AG04450 (cell line): ENCODE results near the gene TSFM. TPM values are rescaled to one million over a fixed set of nuclear protein-coding genes. Genes with fewer than 3 reads are reported as not detected.

Experiments used
- CTCF ChIA-PET: fragments of 300-600, 350-600 bp; formaldehyde crosslinking; extraction: SDS; loops from one replicate; lab custom pipeline; 2022; ENCODE audit warnings: antibody characterized with exemption, inconsistent platforms; lab: Charles Lee
- POLR2A ChIA-PET: fragments of 350-600 bp; formaldehyde crosslinking; extraction: SDS; loops from one replicate; lab custom pipeline; 2021; ENCODE audit warnings: antibody characterized with exemption, inconsistent platforms; lab: Yijun Ruan, JAX
- DNase-seq: peaks from one replicate; pipeline ENCODE4 v3.0.0-alpha.2; 2011; ENCODE audit warnings: low read depth, low spot score
- H3K27ac ChIP-seq: one replicate; pipeline ENCODE4 v1.5.1; 2012; ENCODE audit warnings: low read depth, low read length, control low read depth
- H3K27me3 ChIP-seq: one replicate; pipeline ENCODE4 v1.6.0; 2012; ENCODE audit warnings: low read length; ENCODE audit not compliant: control insufficient read depth, insufficient read depth
- H3K4me3 ChIP-seq: 2 replicates; pipeline ENCODE4 v1.5.1; 2011; ENCODE audit warnings: mild to moderate bottlenecking, low read depth, low read length, control low read depth
- H3K9me3 ChIP-seq: 2 replicates; pipeline ENCODE4 v1.5.1; 2012; ENCODE audit warnings: low read length; ENCODE audit not compliant: control insufficient read depth, insufficient read depth
- polyA plus RNA-seq: library from polyadenylated mRNA; depleted of rRNA; stranded (reverse); fragments of >200 nt; gene quantifications from 2 replicates; pipeline ENCODE4 v1.2.3, GENCODE V29; 2011
- TF ChIP-seq, protein P1 (sequence below): IDR thresholded peaks from 2 replicates; pipeline ENCODE4 v1.5.1; 2011; ENCODE audit warnings: low read depth, low read length, control low read depth, inconsistent platforms

Gene TSFM
- polyA plus RNA-seq, 1 experiment = 22.3 TPM

DNA sequence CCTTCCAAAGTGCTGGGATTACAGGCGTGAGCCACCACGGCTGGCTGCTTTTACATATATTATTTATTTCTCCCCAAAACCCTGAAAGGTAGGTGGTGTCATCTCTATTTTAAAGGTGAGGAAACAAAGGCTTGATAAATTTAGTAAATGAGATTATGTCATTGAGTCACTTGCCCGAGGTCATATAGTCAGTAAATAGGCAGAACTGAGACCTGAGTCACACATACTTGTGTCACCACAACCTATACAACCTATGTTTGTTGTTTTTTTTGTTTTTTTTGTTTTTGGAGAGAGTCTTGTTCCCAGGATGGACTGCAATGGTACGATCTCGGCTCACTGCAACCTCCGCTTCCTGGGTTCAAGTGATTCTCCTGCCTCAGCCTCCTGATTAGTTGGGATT lies 12.8 kb downstream of the TSFM start:
- H3K4me3 ChIP-seq = no peak overlapping the region
- no peaks in the 10 kb centered on the region for H3K9me3 ChIP-seq
- H3K27me3 ChIP-seq = no peaks in the 10 kb centered on the region
- CTCF ChIA-PET = interaction anchor here (0.6 kb wide), 1 partner anchor 10 kb away, joined by 6 read pairs; no protein-coding TSS in a partner anchor
- POLR2A ChIA-PET = no interaction called here
- DNase-seq = no peak
- H3K27ac ChIP-seq = no peak overlapping the region
- TF ChIP-seq, protein P1, sequence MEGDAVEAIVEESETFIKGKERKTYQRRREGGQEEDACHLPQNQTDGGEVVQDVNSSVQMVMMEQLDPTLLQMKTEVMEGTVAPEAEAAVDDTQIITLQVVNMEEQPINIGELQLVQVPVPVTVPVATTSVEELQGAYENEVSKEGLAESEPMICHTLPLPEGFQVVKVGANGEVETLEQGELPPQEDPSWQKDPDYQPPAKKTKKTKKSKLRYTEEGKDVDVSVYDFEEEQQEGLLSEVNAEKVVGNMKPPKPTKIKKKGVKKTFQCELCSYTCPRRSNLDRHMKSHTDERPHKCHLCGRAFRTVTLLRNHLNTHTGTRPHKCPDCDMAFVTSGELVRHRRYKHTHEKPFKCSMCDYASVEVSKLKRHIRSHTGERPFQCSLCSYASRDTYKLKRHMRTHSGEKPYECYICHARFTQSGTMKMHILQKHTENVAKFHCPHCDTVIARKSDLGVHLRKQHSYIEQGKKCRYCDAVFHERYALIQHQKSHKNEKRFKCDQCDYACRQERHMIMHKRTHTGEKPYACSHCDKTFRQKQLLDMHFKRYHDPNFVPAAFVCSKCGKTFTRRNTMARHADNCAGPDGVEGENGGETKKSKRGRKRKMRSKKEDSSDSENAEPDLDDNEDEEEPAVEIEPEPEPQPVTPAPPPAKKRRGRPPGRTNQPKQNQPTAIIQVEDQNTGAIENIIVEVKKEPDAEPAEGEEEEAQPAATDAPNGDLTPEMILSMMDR = no peak

DNA sequence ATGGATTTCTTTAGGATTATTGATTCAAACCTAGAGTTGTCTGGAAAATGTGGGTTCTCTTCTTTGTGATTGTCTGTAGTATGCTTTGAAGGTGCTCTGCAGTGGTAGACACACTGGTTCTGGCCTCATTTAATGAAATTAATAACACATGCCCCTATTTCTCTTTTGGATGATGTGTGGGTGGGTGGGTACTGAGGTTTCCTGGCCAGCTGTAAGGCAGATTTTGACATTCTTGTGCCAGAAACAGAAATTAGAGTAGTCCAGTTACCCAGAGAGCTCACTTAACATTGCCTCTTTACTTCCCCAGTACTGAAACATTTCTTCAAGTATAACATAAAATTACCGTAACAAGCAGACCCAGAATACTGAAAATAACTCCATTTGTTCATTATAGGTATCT lies 14.4 kb downstream of the TSFM start:
- ChIA-PET POLR2A (no interaction called here), CTCF (interaction anchor here (0.9 to 1.9 kb wide), 3 partner anchors 14 to 40 kb away, joined by 3 to 6 read pairs (median 6); partner anchors contain the start of gene TSFM)
- H3K4me3 ChIP-seq = no peak overlapping the region
- no peaks in the 10 kb centered on the region for H3K27me3 ChIP-seq
- no peak for DNase-seq
- no peak overlapping the region for H3K27ac ChIP-seq
- H3K9me3 ChIP-seq = no peaks in the 10 kb centered on the region
- TF ChIP-seq, protein P1 = no peak

DNA sequence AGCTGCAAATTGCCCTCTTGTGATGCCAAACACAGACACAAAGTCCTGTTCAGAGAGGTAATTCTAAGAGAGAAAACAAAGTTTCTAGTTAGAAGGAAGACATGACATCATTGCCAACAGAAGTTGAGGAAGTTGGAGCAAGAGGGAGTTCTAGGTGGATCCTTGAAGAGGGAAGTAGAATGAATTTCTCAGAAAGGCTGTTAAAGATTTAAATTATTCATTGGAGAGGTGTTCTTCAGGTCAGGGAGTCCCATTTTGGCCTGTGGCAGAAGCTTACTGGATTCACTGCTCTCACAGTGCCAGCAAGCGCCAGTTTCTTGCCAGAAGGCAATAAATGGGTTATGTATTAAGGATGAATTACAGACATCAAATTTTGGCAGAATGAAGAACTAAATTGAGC lies 15.3 kb downstream of the TSFM start:
- CTCF ChIA-PET = interaction anchor here (1.9 kb wide), 1 partner anchor 41 kb away, joined by 6 read pairs; no protein-coding TSS in a partner anchor
- POLR2A ChIA-PET = no interaction called here

DNA sequence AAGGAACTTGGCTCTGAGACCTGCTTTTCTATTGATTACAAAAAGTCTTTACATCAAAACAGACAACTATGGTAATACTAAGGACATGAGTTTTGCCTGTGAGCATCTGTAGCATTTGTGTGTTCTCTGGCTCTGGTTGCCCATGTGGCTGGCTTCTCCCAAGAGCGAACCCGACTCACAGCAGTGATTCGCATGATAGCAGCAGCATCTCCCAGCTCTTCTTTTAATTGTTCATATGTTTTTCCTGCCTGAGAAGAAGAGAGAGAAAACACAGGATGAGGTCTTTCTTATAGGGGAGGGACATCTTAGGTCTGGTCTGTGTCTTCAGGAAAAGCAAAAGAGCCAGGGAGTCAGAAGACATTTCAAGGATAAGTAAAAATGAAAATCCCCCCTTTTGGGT lies 18.4 kb downstream of the TSFM start:
- Histone ChIP-seq H3K4me3 (no peak overlapping the region), H3K9me3 (no peaks in the 10 kb centered on the region), H3K27me3 (no peaks in the 10 kb centered on the region), H3K27ac (no peak overlapping the region)
- CTCF ChIA-PET = interaction anchor here (0.6 to 6.3 kb wide), 6 partner anchors 17 to 107 kb away, joined by 3 to 124 read pairs (median 4); partner anchors contain the start of genes AVIL and TSFM
- DNase-seq = no peak
- POLR2A ChIA-PET = no interaction called here
- TF ChIP-seq, protein P1 = no peak

More for the DNA sequence above, 15.3 kb downstream of the TSFM start:
- no peaks in the 10 kb centered on the region for H3K27me3 ChIP-seq
- TF ChIP-seq, protein P1 = no peak
- no peak overlapping the region for H3K27ac ChIP-seq
- DNase-seq = no peak
- no peaks in the 10 kb centered on the region for H3K9me3 ChIP-seq
- H3K4me3 ChIP-seq = no peak overlapping the region

DNA sequence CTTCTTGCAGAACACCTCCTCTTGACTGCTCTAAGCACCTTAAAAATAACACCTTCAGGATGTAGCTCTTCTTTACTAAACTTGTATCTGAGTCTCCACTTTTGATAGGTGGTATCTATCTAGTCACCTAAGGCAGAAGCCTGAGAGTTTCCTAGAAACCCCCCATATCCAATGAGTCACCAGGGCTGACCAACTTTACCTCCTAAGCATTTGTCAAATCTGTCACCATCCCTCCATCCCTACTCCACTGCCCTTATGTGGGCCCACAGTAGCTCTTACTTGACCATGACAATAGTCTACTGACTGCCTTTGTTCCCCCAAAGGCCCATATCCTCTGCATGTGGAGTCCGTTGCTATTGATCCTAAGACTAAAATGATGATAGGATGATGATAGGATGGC lies 20.0 kb downstream of the TSFM start:
- DNase-seq = no peak
- Histone ChIP-seq H3K4me3 (no peak overlapping the region), H3K27ac (no peak overlapping the region), H3K9me3 (no peaks in the 10 kb centered on the region), H3K27me3 (no peaks in the 10 kb centered on the region)
- TF ChIP-seq, protein P1 = no peak
- POLR2A ChIA-PET = interaction anchor here (1.1 kb wide), 1 partner anchor 42 kb away, joined by 3 read pairs; no protein-coding TSS in a partner anchor
- CTCF ChIA-PET = interaction anchor here (0.8 to 6.3 kb wide), 19 partner anchors 9 to 117 kb away, joined by 3 to 124 read pairs (median 6); partner anchors contain the start of genes AVIL and TSFM
